HepG2 (cell line): Measurements from ENCODE around the gene SETD1A. TPM values are rescaled to one million over a fixed set of nuclear protein-coding genes. Genes with fewer than 3 reads are reported as not detected.

Source experiments
- ATF1 ChIP-seq: IDR thresholded peaks from 2 replicates; pipeline ENCODE4 v1.6.1; 2016; ENCODE audit warnings: mild to moderate bottlenecking, control low read depth
- HES4 ChIP-seq: sonication (generic); formaldehyde crosslinking; IDR thresholded peaks from 2 replicates; pipeline ENCODE4 v1.9.0; 2021; ENCODE audit warnings: mild to moderate bottlenecking, missing genetic modification reagents, borderline replicate concordance
- NR2C2 ChIP-seq: sonication (generic); formaldehyde crosslinking; IDR thresholded peaks from 2 replicates; pipeline ENCODE4 v1.4.0; 2020; ENCODE audit warnings: missing genetic modification reagents, mild to moderate bottlenecking, moderate library complexity, borderline replicate concordance
- POLR2G ChIP-seq: fragments of 200-400 bp; formaldehyde crosslinking; IDR thresholded peaks from 2 replicates; pipeline ENCODE4 v1.6.1; 2018; ENCODE audit warnings: mild to moderate bottlenecking, low read depth, low read length, moderate library complexity
- SCMH1 ChIP-seq: sonication (generic); formaldehyde crosslinking; IDR thresholded peaks from 2 replicates; pipeline ENCODE4 v1.9.0; 2021; ENCODE audit warnings: missing genetic modification reagents, mild to moderate bottlenecking, borderline replicate concordance
- SKIL ChIP-seq: sonication (generic); formaldehyde crosslinking; IDR thresholded peaks from 2 replicates; pipeline ENCODE4 v1.8.0; 2022; ENCODE audit warnings: missing genetic modification reagents, mild to moderate bottlenecking, moderate library complexity, borderline replicate concordance
- SUZ12 ChIP-seq: fragments of 150-350 bp; IDR thresholded peaks from 2 replicates; pipeline ENCODE4 v1.6.1; 2014; ENCODE audit warnings: low read depth, low read length
- TBX3 ChIP-seq: fragments of 450-650 bp; IDR thresholded peaks from 2 replicates; pipeline ENCODE4 v1.6.1; 2017; ENCODE audit warnings: antibody characterized with exemption, mild to moderate bottlenecking, inconsistent platforms, borderline replicate concordance
- U2AF2 ChIP-seq: fragments of 200-400 bp; formaldehyde crosslinking; IDR thresholded peaks from 2 replicates; pipeline ENCODE4 v1.6.1; 2017; ENCODE audit warnings: low read depth, mild to moderate bottlenecking, low read length
- YEATS4 ChIP-seq: sonication (generic); formaldehyde crosslinking; IDR thresholded peaks from 2 replicates; pipeline ENCODE4 v1.4.0; 2020; ENCODE audit warnings: missing genetic modification reagents, borderline replicate concordance
- ZBTB38 ChIP-seq: sonication (generic); formaldehyde crosslinking; IDR thresholded peaks from 2 replicates; pipeline ENCODE4 v1.5.1; 2020; ENCODE audit warnings: mild to moderate bottlenecking, missing genetic modification reagents
- ZBTB4 ChIP-seq: sonication (generic); formaldehyde crosslinking; IDR thresholded peaks from 2 replicates; pipeline ENCODE4 v1.4.0; 2020; ENCODE audit warnings: missing genetic modification reagents, mild to moderate bottlenecking, borderline replicate concordance
- ZNF143 ChIP-seq: sonication (generic); formaldehyde crosslinking; IDR thresholded peaks from 2 replicates; pipeline ENCODE4 v1.4.0; 2020; ENCODE audit warnings: missing genetic modification reagents
- ZNF24 ChIP-seq: fragments of 450-650 bp; IDR thresholded peaks from 2 replicates; pipeline ENCODE4 v1.6.1; 2017; ENCODE audit warnings: antibody characterized with exemption, mild to moderate bottlenecking
- ZNF30 ChIP-seq: sonication (generic); formaldehyde crosslinking; IDR thresholded peaks from 2 replicates; pipeline ENCODE4 v1.5.0; 2020; ENCODE audit warnings: mild to moderate bottlenecking, missing genetic modification reagents
- ZNF317 ChIP-seq: sonication (generic); formaldehyde crosslinking; IDR thresholded peaks from 2 replicates; pipeline ENCODE4 v1.5.0; 2020; ENCODE audit warnings: mild to moderate bottlenecking, missing genetic modification reagents
- ZNF510 ChIP-seq: sonication (generic); formaldehyde crosslinking; IDR thresholded peaks from 2 replicates; pipeline ENCODE4 v1.4.0; 2020; ENCODE audit warnings: low read depth, mild to moderate bottlenecking, missing genetic modification reagents
- ZNF770 ChIP-seq: sonication (generic); formaldehyde crosslinking; IDR thresholded peaks from 2 replicates; pipeline ENCODE4 v1.5.0; 2020; ENCODE audit warnings: mild to moderate bottlenecking, missing genetic modification reagents
- ZSCAN9 ChIP-seq: IDR thresholded peaks from 2 replicates; pipeline ENCODE4 v1.6.1; 2016; ENCODE audit warnings: borderline replicate concordance
- polyA plus RNA-seq, 8 experiments: library from polyadenylated mRNA; depleted of rRNA in 3 of 8; stranded (reverse) in 7 of 8; unstranded in 1 of 8; fragments of >200 nt; fragmentation: Illumina TruSeq in 4 of 8; extraction: Trizol in 4 of 8; gene quantifications; 2 replicates each; pipeline versions ENCODE4 v1.2.1 to v1.2.3, GENCODE V29; 2011 to 2016; ENCODE audit warnings: low read depth in 4 of 8, missing spikeins in 1 of 8, mixed read lengths in 1 of 8; ENCODE audit not compliant: insufficient read depth in 1 of 8
- total RNA-seq, 5 experiments: library from RNA; depleted of rRNA; stranded (reverse); fragments of >200 nt; fragmentation: Illumina TruSeq; extraction: Trizol; gene quantifications; 2 replicates each; pipeline ENCODE4 v1.2.3, GENCODE V29; 2016; ENCODE audit warnings: low read depth in 1 of 5
- TF ChIP-seq, protein P1 (sequence below): sonication (generic); formaldehyde crosslinking; IDR thresholded peaks from 2 replicates; pipeline ENCODE4 v1.5.0; 2020; ENCODE audit warnings: mild to moderate bottlenecking, low read depth, missing genetic modification reagents, borderline replicate concordance
- TF ChIP-seq, protein P2 (sequence below): sonication (generic); formaldehyde crosslinking; IDR thresholded peaks from 2 replicates; pipeline ENCODE4 v1.9.0; 2021; ENCODE audit warnings: missing genetic modification reagents, mild to moderate bottlenecking, borderline replicate concordance

Gene SETD1A
- total and polyA plus RNA-seq, 2 of the 13 experiments (the other 11 are each of a cell fraction or from before 2014, with no cell fraction given): 3.8 to 5.6 TPM

- no peak for TF ChIP-seq SKIL (CRISPR knock-in tag)
- no peak for TF ChIP-seq ZNF30 (CRISPR knock-in tag)
- TF ChIP-seq ATF1 (CRISPR knock-in tag): peak; percentile 80
- peak; percentile 64; the same call in 1 of the 2 replicates for TF ChIP-seq ZNF317 (CRISPR knock-in tag)
- TF ChIP-seq TBX3: no peak
- TF ChIP-seq POLR2G: peak; percentile 77
- TF ChIP-seq ZBTB38 (CRISPR knock-in tag): peak; percentile 65
- no peak for TF ChIP-seq ZNF510
- no peak for TF ChIP-seq SCMH1 (CRISPR knock-in tag)
- TF ChIP-seq ZBTB4 (CRISPR knock-in tag): no peak
- no peak for TF ChIP-seq ZSCAN9 (CRISPR knock-in tag)
- peak; percentile 76; the same call in 1 of the 2 replicates for TF ChIP-seq NR2C2
- no peak for TF ChIP-seq ZNF24
- TF ChIP-seq HES4 (CRISPR knock-in tag): no peak; the same call in 1 of the 2 replicates
- TF ChIP-seq, protein P1, sequence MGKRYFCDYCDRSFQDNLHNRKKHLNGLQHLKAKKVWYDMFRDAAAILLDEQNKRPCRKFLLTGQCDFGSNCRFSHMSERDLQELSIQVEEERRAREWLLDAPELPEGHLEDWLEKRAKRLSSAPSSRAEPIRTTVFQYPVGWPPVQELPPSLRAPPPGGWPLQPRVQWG: no peak
- TF ChIP-seq, protein P2, sequence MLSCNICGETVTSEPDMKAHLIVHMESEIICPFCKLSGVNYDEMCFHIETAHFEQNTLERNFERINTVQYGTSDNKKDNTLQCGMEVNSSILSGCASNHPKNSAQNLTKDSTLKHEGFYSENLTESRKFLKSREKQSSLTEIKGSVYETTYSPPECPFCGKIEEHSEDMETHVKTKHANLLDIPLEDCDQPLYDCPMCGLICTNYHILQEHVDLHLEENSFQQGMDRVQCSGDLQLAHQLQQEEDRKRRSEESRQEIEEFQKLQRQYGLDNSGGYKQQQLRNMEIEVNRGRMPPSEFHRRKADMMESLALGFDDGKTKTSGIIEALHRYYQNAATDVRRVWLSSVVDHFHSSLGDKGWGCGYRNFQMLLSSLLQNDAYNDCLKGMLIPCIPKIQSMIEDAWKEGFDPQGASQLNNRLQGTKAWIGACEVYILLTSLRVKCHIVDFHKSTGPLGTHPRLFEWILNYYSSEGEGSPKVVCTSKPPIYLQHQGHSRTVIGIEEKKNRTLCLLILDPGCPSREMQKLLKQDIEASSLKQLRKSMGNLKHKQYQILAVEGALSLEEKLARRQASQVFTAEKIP (CRISPR knock-in tag): no peak
- TF ChIP-seq U2AF2: no peak
- peak; percentile 74 for TF ChIP-seq ZNF143 (CRISPR knock-in tag)
- TF ChIP-seq SUZ12: peak; percentile 94
- peak; percentile 75 for TF ChIP-seq YEATS4
- TF ChIP-seq ZNF770 (CRISPR knock-in tag): no peak
These were observed 34.5 kb upstream of the SETD1A start (continued) for GRCh38 chr16:30922960-30923535.
